Aorta (tissue), 5 donors: ENCODE results near the gene KIF2A. TPM values are rescaled to one million over a fixed set of nuclear protein-coding genes. Genes with fewer than 3 reads are reported as not detected.
"Not testable (repeated sequence)": the region's sequence is repeated elsewhere in the genome, so short reads cannot be mapped to it uniquely, and the experiment has no call there.

Experiments
- ATAC-seq: fragments of 200-7000 bp; cut with Tn5 transposase; one replicate; pipeline ENCODE4 v1.9.1; 2022; ENCODE audit warnings: moderate library complexity; ENCODE audit not compliant: low FRiP score
- DNase-seq, 2 donors: peaks; one replicate each; pipeline ENCODE4 v3.0.0-alpha.2; 2020
- H3K27ac ChIP-seq, 2 donors: one replicate each; pipeline ENCODE4 v1.5.1; 2013; ENCODE audit warnings: low read length in 2 of 2, mild to moderate bottlenecking in 2 of 2, moderate library complexity in 2 of 2, control low read depth in 1 of 2, inconsistent platforms in 1 of 2, low read depth in 1 of 2
- H3K27me3 ChIP-seq, 2 donors: one replicate each; pipeline ENCODE4 v1.6.1; 2013; ENCODE audit warnings: control low read depth in 1 of 2, low read length in 1 of 2, mild to moderate bottlenecking in 1 of 2, moderate library complexity in 1 of 2; ENCODE audit not compliant: insufficient read depth in 2 of 2, control insufficient read depth in 1 of 2
- H3K36me3 ChIP-seq, 2 donors: one replicate each; pipeline ENCODE4 v1.6.1; 2013; ENCODE audit warnings: control low read depth in 1 of 2, low read length in 1 of 2, mild to moderate bottlenecking in 1 of 2; ENCODE audit not compliant: insufficient read depth in 2 of 2, control insufficient read depth in 1 of 2
- H3K4me1 ChIP-seq, 2 donors: one replicate each; pipeline ENCODE4 v1.6.1; 2013; ENCODE audit warnings: low read length in 2 of 2, control low read depth in 1 of 2, mild to moderate bottlenecking in 1 of 2, moderate library complexity in 1 of 2; ENCODE audit not compliant: insufficient read depth in 2 of 2, control insufficient read depth in 1 of 2
- H3K4me3 ChIP-seq, 2 donors: one replicate each; pipeline ENCODE4 v1.5.1; 2013; ENCODE audit warnings: low read length in 2 of 2, control low read depth in 1 of 2, mild to moderate bottlenecking in 1 of 2
- H3K9me3 ChIP-seq: one replicate; pipeline ENCODE4 v1.6.1; 2013; ENCODE audit warnings: mild to moderate bottlenecking, low read length; ENCODE audit not compliant: control insufficient read depth
- WGBS, 2 donors: extraction: QIAGEN DNeasy Blood & Tissue Kit; methylation state at CpG; one replicate each; pipeline ENCODE4 v1.1.7; 2013; 5-methylcytosine and 5-hydroxymethylcytosine counted together
- intact Hi-C, 2 donors: fragments of 100-400 bp; cut with DNase I; formaldehyde crosslinking; loops; one replicate each; pipeline versions ENCODE4 v1.14.2 to v1.15.0; 2022
- polyA plus RNA-seq, 2 donors: library from polyadenylated mRNA; stranded (reverse); fragments of 200-250 nt; gene quantifications; one replicate each; pipeline ENCODE4 v1.2.3, GENCODE V29; 2013
- total RNA-seq, 2 donors: library from RNA; stranded (reverse); fragmentation: NEBNext Ultra II Directional; extraction: Animal tissue kit (Norgen Biotek cat#: 25700); gene quantifications; one replicate each; pipeline ENCODE4 v1.2.1, GENCODE V29; 2021
- donor health status: healthy with polysubstance abuse.
- donor health status: Bipolar disorder and iron deficiency.
- donor health status: DM: no; HTN: no; CAD: no.
- donor health status: DM: no; HTN: no; CAD: no.
- donor health status: DM: yes; HTN: yes; CAD: no.

The KIF2A gene
- total and polyA plus RNA-seq, 4 donors: 5.6 to 33.9 (median 21.4) TPM

- Histone ChIP-seq H3K9me3 (peaks cover 3% of the 10 kb centered on the region), H3K4me3 (no peak overlapping the region), H3K4me1 (no peaks in the 10 kb centered on the region), H3K27ac (no peak overlapping the region), H3K36me3 (no peaks in the 10 kb centered on the region), H3K27me3 (peaks cover 0 to 5% of the 10 kb centered on the region in 2 donors)
- WGBS, 2 donors: 81 to 82% methylated on average over 6 of the region's 6 CpGs
- intact Hi-C loops: no loop called here
- no peak for DNase-seq
- no peak for ATAC-seq
Observed at GRCh38 chr5:62284946-62285891, 20.8 kb upstream of the KIF2A start.

DNA sequence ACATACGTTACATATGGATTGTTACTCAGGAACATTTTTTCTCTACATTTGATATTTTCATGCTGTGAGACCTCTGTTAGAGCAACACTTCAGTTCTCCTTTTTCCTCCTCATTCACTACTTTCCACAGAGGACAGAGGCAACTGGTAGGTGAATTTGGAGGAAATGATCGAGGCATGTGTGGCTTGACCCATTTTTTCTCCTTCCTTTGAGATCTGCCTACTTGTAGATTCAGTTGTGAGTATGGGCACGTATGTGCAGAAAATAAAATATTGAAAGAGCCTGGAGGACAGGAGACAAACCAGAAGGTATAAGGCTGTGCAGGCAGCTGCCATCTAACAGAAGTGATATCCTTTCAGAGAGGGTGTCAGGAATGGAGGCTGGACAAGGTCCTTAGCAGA is 19.2 kb upstream of the KIF2A start:
- Histone ChIP-seq H3K4me3 (no peak overlapping the region), H3K4me1 (no peaks in the 10 kb centered on the region), H3K27ac (no peak overlapping the region), H3K27me3 (peaks cover 0 to 5% of the 10 kb centered on the region in 2 donors), H3K36me3 (no peaks in the 10 kb centered on the region), H3K9me3 (peaks cover 3% of the 10 kb centered on the region)
- 65 to 67% methylated on average over 3 of the region's 3 CpGs for WGBS, 2 donors
- ATAC-seq (no peak), DNase-seq (no peak)
- intact Hi-C loops: no loop called here

GRCh38 chr5:62287237-62287636 is 18.8 kb upstream of the KIF2A start:
- Histone ChIP-seq H3K4me1 (no peaks in the 10 kb centered on the region), H3K4me3 (no peak overlapping the region), H3K9me3 (peaks cover 3% of the 10 kb centered on the region), H3K27me3 (peaks cover 0 to 5% of the 10 kb centered on the region in 2 donors), H3K27ac (no peak overlapping the region), H3K36me3 (no peaks in the 10 kb centered on the region)
- 68 to 81% methylated on average over 3 of the region's 3 CpGs for WGBS, 2 donors
- no peak for ATAC-seq
- intact Hi-C loops: no loop called here
- DNase-seq: no peak

GRCh38 chr5:62288118-62288517 is 17.9 kb upstream of the KIF2A start:
- intact Hi-C loops: no loop called here
- H3K4me1 ChIP-seq: no peaks in the 10 kb centered on the region
- ATAC-seq (no peak), DNase-seq (no peak)
- peaks cover 3% of the 10 kb centered on the region for H3K9me3 ChIP-seq
- no peak overlapping the region for H3K27ac ChIP-seq
- H3K27me3 ChIP-seq: peaks cover 0 to 3% of the 10 kb centered on the region in 2 donors
- H3K4me3 ChIP-seq: no peak overlapping the region
- 93 to 97% methylated on average over 1 of the region's 1 CpG for WGBS, 2 donors
- no peaks in the 10 kb centered on the region for H3K36me3 ChIP-seq

DNA sequence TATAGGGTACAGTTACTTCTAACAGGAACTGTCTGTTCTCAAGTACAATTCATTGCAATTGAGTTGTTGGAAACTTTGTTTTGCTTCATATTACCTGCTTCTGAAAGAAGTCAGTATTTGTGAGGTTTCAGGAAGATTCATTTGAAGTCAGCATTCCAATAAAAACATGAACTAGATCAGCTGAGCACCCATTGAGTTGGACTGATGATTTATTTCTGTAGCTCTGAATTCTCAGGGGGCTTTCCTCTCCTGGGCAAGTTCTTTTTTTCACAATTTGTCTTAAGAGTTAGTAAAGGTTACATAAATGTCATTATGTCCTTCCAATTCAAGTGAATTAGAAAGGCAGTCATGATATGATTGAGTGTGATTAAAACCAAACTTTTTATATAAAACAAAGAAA is 16.2 kb upstream of the KIF2A start:
- Histone ChIP-seq H3K9me3 (peaks cover 3% of the 10 kb centered on the region), H3K4me1 (no peaks in the 10 kb centered on the region), H3K27ac (no peak overlapping the region), H3K4me3 (no peak overlapping the region), H3K27me3 (peaks cover 0 to 3% of the 10 kb centered on the region in 2 donors), H3K36me3 (no peaks in the 10 kb centered on the region)
- intact Hi-C loops: no loop called here
- DNase-seq: no peak
- ATAC-seq: no peak

GRCh38 chr5:62291829-62292228 is 14.2 kb upstream of the KIF2A start:
- not testable (repeated sequence) for ATAC-seq

GRCh38 chr5:62296998-62297397 is 9.0 kb upstream of the KIF2A start:
- Histone ChIP-seq H3K4me1 (no peaks in the 10 kb centered on the region), H3K36me3 (no peaks in the 10 kb centered on the region), H3K27me3 (no peaks in the 10 kb centered on the region), H3K4me3 (no peak overlapping the region), H3K27ac (no peak overlapping the region), H3K9me3 (no peaks in the 10 kb centered on the region)
- DNase-seq (no peak), ATAC-seq (no peak)
- intact Hi-C loops: no loop called here
- WGBS, 2 donors: 70 to 73% methylated on average over 2 of the region's 2 CpGs

More at GRCh38 chr5:62291829-62292228, 14.2 kb upstream of the KIF2A start:
- WGBS, 2 donors: 86 to 91% methylated on average over 10 to 11 of the region's 11 CpGs
- intact Hi-C loops, H3K27me3 ChIP-seq, H3K27ac ChIP-seq, H3K4me3 ChIP-seq, H3K9me3 ChIP-seq, H3K36me3 ChIP-seq, H3K4me1 ChIP-seq: not testable (repeated sequence)
- DNase-seq: peak; percentile 50 to 78

DNA sequence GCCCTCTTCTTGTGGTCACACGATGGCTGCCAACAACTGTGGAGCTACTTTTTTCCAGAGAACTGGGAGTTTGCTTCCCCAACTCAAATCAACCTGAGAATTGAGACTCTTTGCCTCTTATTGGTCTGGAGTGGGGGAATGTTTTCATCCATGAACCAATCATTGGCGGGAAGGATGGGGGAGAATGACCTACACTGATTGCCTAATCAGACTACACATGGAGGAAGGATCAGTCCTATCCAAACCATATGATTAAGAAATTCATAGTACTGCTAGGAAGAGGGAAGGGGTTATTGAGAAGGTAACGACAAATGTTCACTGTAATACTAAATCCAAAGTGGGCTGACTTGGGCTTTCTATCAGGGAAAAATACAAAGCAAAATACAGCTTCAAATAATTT is 7.9 kb upstream of the KIF2A start:
- Histone ChIP-seq H3K36me3 (no peaks in the 10 kb centered on the region), H3K27ac (no peak overlapping the region), H3K27me3 (no peaks in the 10 kb centered on the region), H3K9me3 (no peaks in the 10 kb centered on the region), H3K4me3 (no peak overlapping the region), H3K4me1 (no peaks in the 10 kb centered on the region)
- no peak for DNase-seq
- intact Hi-C loops: no loop called here
- WGBS, 2 donors: 80 to 82% methylated on average over 3 of the region's 3 CpGs
- no peak for ATAC-seq

GRCh38 chr5:62299101-62299500 is 6.9 kb upstream of the KIF2A start:
- ATAC-seq: no peak
- intact Hi-C loops: no loop called here
- Histone ChIP-seq H3K36me3 (no peaks in the 10 kb centered on the region), H3K4me3 (no peak overlapping the region), H3K9me3 (no peaks in the 10 kb centered on the region), H3K4me1 (no peaks in the 10 kb centered on the region), H3K27me3 (no peaks in the 10 kb centered on the region), H3K27ac (no peak overlapping the region)
- 76 to 78% methylated on average over 4 of the region's 4 CpGs for WGBS, 2 donors
- DNase-seq: no peak
